ENCODE measurements around the gene SIGLECL1.
A peak's percentile ranks its signal among the peaks of the same experiment; 100 is the strongest.

SIGLECL1 gene

GRCh38 chr19:51247972-51248590 is 2.8 kb upstream of the SIGLECL1 start:
- in situ Hi-C loops (cut with HindIII; ENCODE audit: low pct_ligation_motif_present, low pct_unique_long_range_greater_than_20kb, low sequenced_read_pairs), result no loop called here
- DNase-seq, result no peak

DNA sequence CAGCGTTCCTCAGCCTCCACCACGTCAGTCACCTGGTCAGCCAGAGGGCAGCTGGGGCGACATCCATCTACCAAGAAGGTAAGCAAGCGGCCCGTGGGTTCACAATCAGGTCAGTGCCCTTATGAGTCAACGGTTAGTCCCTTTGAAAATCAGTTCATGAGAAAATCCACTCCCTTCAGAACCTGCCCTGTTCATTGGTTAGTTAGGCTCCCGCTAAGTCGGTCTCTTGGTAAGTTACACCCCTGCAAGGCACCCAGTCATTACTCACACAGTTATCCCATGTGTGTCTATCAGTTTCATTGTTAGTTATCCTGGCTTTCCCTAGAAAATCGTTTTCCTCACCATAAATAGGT is 564 bp downstream of the SIGLECL1 start:
- in situ Hi-C loops (cut with HindIII; ENCODE audit: low pct_ligation_motif_present, low pct_unique_long_range_greater_than_20kb, low sequenced_read_pairs), result no loop called here
- no peak for DNase-seq

- in situ Hi-C loops (cut with HindIII; ENCODE audit: low pct_ligation_motif_present, low pct_unique_long_range_greater_than_20kb, low sequenced_read_pairs), result no loop called here
- no peak for DNase-seq
Measured at GRCh38 chr19:51252306-51253079, 1.6 kb downstream of the SIGLECL1 start.

DNA sequence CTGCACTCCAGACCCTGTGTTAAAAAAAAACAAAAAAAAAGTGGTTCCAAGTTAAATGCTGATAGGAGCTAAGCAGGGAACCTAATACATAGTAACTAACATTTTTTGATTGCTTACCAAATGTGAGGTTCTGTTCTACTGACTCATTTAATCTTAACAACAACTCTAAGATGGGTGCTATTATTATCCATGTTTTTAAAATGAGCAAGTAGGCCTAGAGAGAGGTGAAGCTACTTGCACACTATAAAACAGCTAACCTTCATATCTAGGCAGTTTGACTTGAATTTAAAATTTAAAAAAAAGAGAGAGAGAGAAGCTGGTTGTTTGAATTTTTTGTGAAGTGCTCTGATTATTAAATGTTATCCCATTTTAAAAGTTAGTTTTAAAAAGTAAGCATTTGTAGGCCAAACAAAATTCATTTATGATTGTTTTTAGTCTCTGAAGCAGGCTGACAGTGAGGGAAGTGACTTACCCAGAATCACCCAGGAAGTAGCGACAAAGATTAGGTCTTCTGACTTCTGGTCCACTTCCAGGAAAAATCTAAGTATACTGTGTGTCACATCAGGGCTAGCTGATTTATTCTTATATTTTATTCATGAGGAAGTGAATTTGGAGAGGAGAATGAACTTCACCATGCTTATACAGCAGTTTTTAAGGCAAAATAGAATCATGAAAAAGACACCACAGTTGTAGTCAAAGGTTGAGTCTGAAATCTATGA is 2.4 kb downstream of the SIGLECL1 start:
- in situ Hi-C loops (cut with HindIII; ENCODE audit: low pct_ligation_motif_present, low pct_unique_long_range_greater_than_20kb, low sequenced_read_pairs), result no loop called here
- DNase-seq, result no peak

DNA sequence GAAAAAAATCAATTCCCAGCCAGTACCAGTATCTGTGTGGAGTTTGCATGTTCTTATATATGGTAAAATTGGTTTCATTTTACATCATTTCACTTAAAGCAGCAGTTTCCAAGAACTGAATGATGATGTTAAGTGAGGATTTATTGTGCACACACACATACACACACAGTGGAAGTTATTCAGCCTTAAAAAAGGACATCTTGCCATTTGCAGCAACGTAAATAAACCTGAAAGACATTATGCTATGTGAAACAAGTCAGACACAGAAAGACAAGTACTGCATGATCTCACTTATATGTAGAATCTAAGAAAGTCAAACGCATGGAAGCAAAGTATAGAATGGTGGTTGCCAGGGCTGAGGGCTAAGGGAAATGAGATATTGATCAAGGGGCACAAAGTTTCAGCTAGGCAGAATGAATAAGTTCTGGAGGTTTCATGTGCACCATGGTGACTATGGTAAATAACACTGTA is 5.3 kb downstream of the SIGLECL1 start:
- DNase-seq, result no peak
- in situ Hi-C loops (cut with HindIII; ENCODE audit: low pct_ligation_motif_present, low pct_unique_long_range_greater_than_20kb, low sequenced_read_pairs), result no loop called here

DNA sequence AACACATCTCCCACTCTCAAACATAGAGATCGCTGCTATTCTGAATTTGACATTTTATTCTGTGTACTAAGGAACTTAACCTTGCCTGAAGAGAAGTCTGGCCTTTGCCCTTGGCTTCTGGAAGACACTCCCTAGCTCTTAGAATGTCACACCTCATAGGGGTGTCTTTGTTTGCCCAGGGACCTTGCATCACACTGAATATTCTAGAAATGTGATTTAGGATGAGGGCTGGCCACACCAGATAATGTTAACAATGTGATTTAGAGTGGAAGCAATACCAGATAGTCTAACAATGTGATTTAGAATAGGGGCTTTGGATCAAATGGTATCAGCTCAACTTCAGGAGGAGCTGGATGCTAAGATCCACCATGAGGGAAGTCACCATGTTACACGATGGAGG is 6.6 kb downstream of the SIGLECL1 start:
- no peak for DNase-seq
- in situ Hi-C loops (cut with HindIII; ENCODE audit: low pct_ligation_motif_present, low pct_unique_long_range_greater_than_20kb, low sequenced_read_pairs), result no loop called here

DNA sequence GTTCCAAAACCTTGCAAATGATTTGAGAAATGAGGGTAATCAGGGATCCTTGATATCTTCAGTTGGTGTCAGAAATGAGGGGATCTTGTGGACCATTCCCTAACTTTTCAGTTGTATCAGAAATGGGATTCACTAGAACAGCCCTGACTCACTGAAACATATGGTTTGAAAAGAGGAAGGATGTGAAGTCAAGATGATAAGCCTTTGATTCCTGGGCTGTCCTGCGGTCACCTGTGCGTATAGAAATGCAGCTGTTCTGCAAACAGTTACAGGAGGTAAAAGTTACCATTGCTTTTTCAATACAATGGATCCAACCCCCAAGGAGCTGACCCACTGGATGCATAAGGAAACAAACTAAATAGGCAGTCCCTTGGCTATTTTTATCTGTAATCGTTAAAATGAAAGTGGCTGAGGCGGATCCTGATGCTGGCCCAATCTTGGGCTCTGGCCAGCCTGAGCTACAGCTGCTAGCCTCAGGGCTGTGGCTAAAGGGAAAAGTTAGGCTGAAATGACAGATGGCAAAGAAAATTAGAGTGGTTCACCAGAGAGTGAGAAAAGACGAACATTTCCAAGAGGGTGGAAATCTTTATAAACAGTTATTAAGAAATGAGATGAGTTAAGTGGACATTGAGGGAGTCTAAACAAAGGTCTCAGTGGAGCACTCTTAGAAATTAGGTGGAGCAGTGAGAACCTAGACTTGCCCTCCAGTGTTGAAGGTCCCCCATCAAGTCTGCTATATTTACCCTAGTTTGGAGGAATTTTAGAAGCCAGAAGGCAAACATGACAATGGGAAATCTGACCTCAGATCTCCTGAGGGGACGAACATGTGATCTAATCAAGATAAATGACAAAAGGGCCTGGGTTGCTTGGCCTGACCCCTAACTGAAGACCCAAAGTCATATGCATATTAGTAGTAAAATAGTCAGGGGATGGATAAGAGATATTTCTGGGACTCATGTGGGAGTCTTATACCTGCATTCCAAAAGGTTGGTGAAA is 7.6 kb downstream of the SIGLECL1 start:
- in situ Hi-C loops (cut with HindIII; ENCODE audit: low pct_ligation_motif_present, low pct_unique_long_range_greater_than_20kb, low sequenced_read_pairs), result no loop called here
- DNase-seq, result no peak

- DNase-seq, result peak; percentile 25
- in situ Hi-C loops (cut with HindIII; ENCODE audit: low pct_ligation_motif_present, low pct_unique_long_range_greater_than_20kb, low sequenced_read_pairs), result no loop called here
Measured at GRCh38 chr19:51259348-51260245, 8.7 kb downstream of the SIGLECL1 start.

DNA sequence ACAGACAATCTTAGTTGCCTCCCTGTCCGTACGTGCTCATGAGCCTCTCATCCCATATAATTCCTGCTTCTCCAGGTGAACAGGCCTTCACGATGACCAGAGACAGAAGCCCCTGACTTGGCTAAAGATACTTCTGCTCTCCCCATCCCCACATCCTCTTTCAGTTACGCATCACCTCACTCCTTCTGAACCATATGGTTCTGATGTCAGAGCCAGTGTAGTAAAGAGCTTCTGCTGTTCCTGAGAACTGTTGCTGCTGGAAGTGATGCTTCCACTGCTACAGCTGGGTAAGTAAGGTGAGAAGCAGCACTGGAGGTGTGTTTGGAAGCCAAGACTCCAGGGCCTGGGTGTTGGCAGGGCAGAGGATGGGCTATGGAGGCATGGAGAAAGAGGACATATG is 12.9 kb downstream of the SIGLECL1 start:
- DNase-seq, result no peak
- in situ Hi-C loops (cut with HindIII; ENCODE audit: low pct_ligation_motif_present, low pct_unique_long_range_greater_than_20kb, low sequenced_read_pairs), result no loop called here

DNA sequence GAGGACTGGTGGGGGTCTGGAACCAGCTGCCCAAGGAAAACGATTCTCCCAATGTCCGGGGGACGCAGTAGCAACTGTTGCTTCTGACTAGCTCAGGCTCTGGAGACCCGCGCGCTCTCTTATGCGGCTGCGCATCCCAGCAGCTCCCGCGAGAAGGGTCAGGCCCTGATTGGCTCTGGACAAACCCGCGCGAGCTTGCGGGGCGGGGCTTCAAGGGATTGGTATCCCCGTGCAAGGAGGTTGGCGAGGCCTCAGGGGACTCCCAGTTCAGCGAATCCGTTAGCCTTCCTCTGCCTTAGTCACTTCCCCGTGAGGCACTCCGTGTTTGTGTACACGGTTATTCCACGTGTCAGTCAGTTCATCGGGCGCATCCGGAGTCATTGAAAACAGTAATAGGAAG is 20.2 kb downstream of the SIGLECL1 start:
- in situ Hi-C loops (cut with HindIII; ENCODE audit: low pct_ligation_motif_present, low pct_unique_long_range_greater_than_20kb, low sequenced_read_pairs), result no loop called here
- no peak for DNase-seq

DNA sequence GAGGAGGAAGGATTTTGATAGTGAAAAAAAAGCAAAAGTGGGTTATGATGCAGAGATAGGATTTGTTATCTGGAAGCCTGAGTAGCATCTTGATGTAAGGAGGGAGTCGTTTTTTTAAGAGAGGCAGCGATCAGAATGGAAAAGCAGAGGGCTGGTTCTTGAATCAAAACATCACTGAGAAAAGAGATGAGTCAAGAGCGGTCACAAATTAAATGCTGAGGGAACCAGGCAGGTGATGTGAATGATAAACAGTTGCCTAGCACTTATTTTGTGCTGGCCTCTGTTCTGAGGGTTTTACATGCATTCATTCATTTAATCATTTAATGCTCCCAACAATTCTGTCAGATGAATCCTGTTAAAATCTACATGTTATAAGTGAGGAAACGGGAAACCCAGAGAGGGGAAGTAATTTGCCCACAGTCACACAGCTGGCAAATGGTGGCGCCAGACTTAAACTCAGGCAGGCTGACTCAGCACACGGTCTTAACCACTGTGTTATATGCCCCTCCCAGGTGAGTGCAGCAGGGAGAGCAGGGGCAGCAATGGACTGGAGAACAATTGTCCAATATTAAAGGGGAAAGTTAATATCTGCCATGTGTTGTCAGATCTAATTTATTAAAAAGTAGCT is 21.4 kb downstream of the SIGLECL1 start:
- in situ Hi-C loops (cut with HindIII; ENCODE audit: low pct_ligation_motif_present, low pct_unique_long_range_greater_than_20kb, low sequenced_read_pairs), result no loop called here
- no peak for DNase-seq

DNA sequence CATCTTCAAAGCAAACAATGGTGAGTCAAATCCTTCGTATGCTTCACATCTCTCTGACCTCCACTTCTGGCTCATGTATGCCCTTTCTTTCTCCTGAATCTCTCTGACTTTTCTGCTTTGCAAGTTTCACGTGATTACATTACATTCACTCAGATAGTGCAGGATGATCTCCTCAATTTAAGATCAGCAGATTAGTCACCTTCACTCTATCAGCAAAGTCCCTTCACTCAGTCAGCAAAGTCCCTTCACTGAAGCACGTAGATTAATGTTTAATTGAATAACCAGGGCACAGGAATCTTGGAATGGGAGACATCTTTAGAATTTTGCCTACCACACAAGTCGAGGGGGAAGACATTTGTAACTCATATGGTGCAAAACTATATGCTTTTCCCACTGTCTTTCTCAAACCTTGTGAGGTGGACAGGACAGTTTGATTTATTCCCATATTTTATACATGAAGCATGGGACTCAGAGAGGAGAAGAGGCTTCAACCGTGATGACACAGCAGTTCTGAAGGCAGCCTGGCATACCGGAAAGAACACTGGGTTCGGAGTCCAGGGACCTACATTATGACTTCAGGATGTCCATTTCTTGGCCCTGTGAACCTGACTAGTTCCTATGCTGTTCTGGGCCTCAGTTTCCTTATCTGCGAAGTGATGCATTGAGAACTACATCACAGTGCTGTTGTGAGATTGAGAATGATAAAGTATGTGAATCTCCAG is 23.3 kb downstream of the SIGLECL1 start:
- peak; percentile 1 for DNase-seq
- in situ Hi-C loops (cut with HindIII; ENCODE audit: low pct_ligation_motif_present, low pct_unique_long_range_greater_than_20kb, low sequenced_read_pairs), result no loop called here

- in situ Hi-C loops (cut with HindIII; ENCODE audit: low pct_ligation_motif_present, low pct_unique_long_range_greater_than_20kb, low sequenced_read_pairs), result no loop called here
- DNase-seq, result no peak
Measured at GRCh38 chr19:51277112-51277511, 26.2 kb downstream of the SIGLECL1 start.

- no peak for DNase-seq
- in situ Hi-C loops (cut with HindIII; ENCODE audit: low pct_ligation_motif_present, low pct_unique_long_range_greater_than_20kb, low sequenced_read_pairs), result no loop called here
Measured at GRCh38 chr19:51282335-51282734, 31.5 kb downstream of the SIGLECL1 start.

GRCh38 chr19:51285682-51286081 is 34.8 kb downstream of the SIGLECL1 start:
- in situ Hi-C loops (cut with HindIII; ENCODE audit: low pct_ligation_motif_present, low pct_unique_long_range_greater_than_20kb, low sequenced_read_pairs), result no loop called here
- no peak for DNase-seq

DNA sequence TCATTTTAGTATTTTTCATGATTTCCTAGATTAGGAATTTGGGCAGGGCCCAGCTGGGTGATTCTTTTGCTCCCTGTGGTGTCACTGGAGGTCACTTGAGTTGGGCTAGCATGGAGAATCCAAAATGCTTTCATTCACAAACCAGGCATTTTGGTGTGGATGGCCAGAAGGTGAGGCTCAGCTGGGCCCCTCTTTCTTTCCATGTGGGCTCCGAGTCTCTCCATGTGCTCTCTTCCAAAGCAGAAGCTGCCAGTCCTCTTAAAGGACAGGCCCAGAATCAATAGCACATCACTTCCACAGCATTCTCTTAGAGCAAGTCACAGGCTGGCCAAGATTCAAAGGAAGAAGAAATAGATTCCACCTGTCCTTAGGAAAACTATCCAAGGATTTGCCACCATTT is 38.8 kb downstream of the SIGLECL1 start:
- in situ Hi-C loops (cut with HindIII; ENCODE audit: low pct_ligation_motif_present, low pct_unique_long_range_greater_than_20kb, low sequenced_read_pairs), result no loop called here
- DNase-seq, result no peak

- in situ Hi-C loops (cut with HindIII; ENCODE audit: low pct_ligation_motif_present, low pct_unique_long_range_greater_than_20kb, low sequenced_read_pairs), result no loop called here
- no peak for DNase-seq
Measured at GRCh38 chr19:51292971-51293370, 42.1 kb downstream of the SIGLECL1 start.

All from ACHN (cell line).